AG08395 (cell line): ENCODE results near the gene ZSWIM6.

Experiments used
- DNase-seq: peaks from one replicate; pipeline ENCODE4 v3.0.0; 2012; ENCODE audit warnings: mixed read lengths, low spot score

The ZSWIM6 gene

DNA sequence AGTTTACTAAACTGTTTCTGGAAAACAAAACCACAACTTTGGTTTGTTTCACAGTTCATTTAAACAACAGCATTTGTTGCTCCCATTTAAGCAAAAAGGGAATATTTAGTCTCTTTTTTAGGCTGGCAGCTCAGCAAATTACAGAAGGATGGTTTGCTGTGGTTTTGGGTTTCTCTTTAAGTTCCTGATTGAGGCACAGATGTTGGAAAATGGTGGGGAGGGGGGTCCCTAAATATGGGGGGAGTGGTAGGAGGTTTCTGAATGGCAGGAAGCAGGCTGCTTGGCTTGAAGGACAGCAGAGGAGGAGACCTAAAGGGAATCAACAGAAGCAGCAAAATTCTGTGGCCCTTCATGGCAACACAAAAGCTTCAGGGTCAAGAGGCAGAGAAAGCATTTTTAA, 263.4 kb downstream of the ZSWIM6 start:
- no peak for DNase-seq
